Left renal cortex interstitium (tissue), 4 donors: ENCODE data around the gene PRG2. TPM values are rescaled to one million over a fixed set of nuclear protein-coding genes. Genes with fewer than 3 reads are reported as not detected.
"Not testable (repeated sequence)": the region's sequence is repeated elsewhere in the genome, so short reads cannot be mapped to it uniquely, and the experiment has no call there.

Experiments used
- DNase-seq, 4 donors: peaks; one replicate each; pipeline ENCODE4 v3.0.0-alpha.2; 2013; ENCODE audit warnings: low read depth in 4 of 4, low spot score in 2 of 4, missing footprints in 1 of 4
- polyA plus RNA-seq, 4 donors: library from polyadenylated mRNA; unstranded; fragments of 120-200 nt; gene quantifications; one replicate each; pipeline ENCODE4 v1.2.1, GENCODE V29; 2013; ENCODE audit not compliant: insufficient read length in 4 of 4

The PRG2 gene
- polyA plus RNA-seq, 4 donors = 0.22 to 3.1 (median 1.1) TPM

- no peak for DNase-seq
Observed at GRCh38 chr11:57370251-57370650, 20.2 kb downstream of the PRG2 start.

DNA sequence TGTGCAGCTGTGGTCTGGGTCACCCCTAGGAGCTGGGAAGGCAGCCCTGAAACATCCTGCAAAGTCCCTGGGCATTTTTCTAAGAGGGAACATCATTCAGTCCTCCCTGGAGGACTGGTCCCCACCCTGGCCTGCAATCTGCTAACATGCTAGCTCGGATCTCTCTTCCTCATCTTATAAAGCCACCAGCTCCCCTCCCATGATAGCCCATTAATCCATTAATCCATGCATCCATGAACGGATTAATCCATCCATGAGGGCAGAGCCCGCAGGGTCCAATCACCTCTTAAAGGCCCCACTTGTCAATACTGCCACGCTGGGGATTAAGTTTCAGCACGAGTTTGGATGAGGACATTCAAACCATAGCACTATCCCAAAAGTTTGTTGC lies 21.6 kb downstream of the PRG2 start:
- DNase-seq = no peak

- no peak for DNase-seq
Observed at GRCh38 chr11:57368106-57368844, 22.2 kb downstream of the PRG2 start.

DNA sequence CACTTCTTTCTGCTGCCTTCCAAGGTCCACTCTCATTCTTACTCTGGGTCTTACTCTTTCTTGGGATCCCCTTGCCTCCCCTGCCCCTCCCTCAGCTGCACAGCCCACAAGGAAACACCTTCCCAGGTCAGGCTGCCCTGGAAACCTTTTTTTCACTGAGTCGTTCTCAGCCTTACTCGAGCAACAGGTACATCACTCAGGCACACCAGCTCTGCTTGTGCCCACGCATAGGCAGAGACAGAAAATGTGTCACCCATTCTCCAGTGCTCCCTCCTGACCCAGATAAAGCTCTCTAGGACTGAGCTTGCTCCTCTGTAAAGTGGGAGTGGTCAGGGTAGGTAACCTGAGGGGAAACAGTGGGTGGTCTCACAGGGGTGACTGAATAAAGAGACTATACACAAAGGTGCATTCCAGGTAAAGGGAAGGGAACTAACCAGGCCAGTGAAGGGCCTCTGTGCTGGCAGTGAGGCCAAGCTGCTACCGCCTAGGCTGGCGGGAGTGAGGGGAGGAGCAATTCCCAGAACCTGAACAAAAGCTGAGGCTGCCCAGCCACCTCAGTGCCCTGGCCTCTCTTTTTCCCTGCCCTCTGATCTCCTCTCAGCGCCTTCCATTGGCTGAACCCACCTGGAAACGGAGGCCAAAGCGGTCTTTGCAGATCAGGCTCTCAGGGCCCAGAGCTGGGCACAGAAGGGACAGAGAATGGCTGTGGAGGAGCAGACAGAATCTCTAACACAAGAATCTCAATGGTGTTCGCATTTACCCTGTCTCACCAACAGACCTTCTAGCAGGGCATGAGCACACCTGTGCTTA lies 25.4 kb downstream of the PRG2 start:
- no peak for DNase-seq

DNA sequence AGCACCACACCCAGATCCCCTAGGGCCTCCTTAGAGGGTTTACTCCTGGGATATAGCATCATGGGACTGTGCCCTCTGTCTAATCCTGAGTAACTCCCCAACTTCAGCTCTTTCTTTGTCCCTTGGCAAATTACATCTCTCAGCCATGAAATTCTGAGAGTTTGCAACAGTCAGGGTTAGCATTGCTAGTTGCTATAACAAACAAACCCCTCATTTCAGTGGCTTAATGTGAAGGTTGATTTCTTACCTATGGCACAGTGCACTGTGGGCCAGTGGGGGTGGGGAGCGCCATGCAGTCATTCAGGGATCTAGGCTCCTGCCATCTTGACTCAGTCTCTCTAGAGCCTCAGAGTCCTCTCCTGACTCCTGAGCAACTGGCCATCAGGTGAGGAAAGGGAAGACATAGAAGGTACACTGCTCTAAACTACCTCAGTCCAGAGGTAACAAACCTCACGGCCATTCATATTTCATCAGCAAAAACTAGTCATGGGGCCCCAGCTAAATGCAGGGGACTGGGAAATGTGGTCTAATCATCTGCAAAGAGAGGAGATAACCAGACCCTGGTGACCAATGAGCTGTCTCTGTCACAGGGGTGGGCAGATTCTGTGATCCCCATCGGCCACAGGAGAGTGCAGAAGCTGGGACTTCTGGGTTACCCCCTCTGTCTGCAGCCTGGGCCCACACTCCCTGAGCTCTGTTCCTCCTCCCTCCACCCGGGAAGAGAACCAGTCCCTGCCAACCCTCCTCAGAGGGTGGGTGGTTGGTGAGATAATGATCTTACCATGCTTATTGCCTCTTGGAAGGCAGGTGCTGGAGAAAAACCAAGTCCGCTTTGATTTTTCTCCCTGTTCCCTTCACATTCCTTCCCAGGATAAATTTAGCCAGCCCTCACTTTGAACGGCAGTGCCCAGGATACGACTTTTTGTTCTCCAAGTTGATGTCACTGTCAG lies 27.0 kb downstream of the PRG2 start:
- DNase-seq = no peak

DNA sequence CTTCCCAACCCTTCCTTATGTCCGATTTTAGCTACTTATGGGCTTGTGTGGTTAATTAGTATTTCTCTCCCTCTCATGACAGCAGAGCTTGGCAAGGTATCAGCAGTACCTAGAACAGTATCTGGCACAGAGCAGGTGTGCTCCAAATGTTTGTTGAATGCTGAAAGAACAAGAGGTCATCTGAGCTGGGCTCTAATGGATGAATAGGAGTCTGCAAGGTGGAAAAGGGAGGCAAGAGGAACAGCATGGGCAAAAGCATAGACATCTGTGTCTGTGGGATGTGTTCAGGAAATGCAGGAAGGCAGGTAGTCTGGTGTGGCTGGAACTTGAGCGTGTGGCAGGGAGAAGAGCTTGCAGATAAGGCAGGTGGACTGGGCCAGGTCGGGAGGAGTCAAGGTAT lies 28.5 kb downstream of the PRG2 start:
- DNase-seq = no peak

- not testable (repeated sequence) for DNase-seq
Observed at GRCh38 chr11:57361420-57361819, 29.0 kb downstream of the PRG2 start.

DNA sequence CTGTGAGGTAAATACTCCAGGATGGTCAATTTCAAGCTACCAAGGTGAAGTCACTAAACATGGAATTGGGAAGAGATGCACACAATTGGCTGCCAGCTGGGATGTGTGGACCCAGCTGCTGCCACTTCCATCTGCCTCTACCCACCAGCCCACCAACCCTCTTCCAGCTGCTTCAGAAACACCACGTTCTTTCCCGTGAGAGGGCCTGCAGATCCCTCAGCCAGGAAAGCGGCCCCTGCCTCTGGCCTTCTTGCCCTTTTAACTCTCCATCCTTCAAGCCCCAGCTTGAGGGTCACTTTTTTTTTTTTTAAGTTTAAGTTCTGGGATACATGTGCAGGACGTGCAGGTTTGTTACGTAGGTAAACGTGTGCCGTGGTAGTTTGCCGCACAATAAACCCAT lies 29.5 kb downstream of the PRG2 start:
- DNase-seq = no peak

DNA sequence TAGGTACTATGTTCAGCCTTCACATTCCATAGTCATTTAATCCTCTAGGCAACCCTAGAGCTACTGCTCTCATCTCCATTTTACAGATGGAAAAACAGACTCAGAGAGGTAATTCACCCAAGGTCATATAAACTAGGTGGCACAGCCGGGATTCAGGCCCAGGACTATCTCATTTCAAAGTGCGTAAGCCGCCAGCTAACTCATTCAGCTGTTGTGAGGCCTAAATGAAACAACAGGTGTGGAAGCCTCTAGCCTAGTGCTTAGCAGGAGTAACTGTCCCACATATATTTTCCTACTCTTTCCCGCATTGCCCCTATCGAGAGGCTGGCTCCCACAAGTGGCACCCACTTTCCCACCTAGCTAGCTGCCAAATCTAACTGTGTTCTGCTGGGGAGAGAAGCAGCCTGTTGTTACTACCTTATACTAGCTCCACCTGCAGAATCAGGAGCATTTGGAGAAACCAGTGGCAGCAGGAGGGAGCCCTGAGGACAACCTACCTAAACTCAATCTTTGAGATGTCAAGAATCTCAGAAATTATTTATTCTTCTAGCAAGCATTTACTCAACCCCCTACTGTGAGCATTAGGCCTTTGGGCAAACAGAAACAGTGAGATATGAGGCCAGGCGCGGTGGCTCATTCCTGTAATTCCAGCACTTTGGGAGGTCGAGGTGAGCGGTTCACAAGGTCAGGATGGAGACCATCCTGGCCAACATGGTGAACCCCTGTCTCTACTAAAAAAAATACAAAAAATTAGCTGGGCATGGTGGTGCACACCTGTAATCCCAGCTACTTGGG lies 30.4 kb downstream of the PRG2 start:
- no peak for DNase-seq

DNA sequence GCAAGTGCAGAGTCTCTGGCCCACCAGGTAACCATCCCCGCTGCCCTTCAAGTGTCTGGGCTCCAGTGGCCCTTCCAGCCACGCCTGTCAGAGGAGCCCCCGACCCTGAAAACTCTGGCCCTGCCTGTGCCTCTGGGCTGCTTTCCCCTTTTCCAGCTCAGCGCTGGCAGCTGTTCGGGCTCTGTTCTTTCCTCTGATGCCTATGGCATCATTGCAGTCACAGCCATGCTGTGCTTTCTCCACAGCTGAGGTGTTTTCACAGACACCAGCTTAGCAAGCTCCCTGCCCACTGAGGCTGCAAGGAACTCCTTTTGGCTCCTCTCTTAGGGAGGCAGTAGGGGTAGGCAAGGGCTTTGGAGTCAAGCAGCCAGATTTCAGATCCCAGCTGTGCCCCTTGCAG lies 31.1 kb downstream of the PRG2 start:
- DNase-seq = no peak

GRCh38 chr11:57358991-57359390 lies 31.5 kb downstream of the PRG2 start:
- DNase-seq = no peak

DNA sequence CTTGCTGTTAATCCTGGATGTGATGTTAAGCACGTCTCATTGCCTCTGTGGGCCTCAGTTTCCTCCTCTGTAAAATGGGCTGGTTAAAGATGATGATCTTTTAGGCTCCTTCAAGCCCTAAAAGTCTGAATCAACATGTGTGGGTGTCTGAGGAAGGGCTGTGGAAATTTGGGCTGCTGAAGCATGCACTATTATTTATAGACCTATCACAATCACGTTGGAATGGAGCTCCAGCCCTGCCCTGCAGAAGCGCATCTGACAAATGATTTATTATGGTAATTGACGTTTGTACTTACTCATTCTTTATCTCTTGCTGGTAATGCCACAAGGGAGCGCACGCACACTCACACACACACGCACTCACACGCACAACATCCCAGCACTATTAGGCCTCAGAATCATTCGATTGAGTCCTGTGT lies 31.9 kb downstream of the PRG2 start:
- no peak for DNase-seq

DNA sequence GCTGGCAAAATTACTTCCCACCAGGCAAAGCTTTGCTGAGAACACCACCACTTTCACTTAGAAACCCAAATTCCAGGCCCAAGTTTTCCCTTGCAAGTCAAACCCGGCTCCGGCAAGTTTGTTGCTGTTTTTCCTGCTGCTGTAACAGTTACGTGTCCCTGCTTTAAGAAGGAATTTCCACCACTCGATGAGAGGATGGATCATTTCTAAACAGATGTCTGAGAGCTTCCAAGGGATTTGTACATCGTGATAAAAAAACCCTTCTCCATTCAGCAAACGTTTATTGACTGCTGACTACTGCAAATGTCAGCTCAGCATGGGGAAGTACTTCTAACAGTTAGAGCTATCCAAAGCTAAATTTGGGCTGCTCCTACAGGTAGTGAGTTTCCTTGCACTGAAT lies 32.6 kb downstream of the PRG2 start:
- DNase-seq = no peak

DNA sequence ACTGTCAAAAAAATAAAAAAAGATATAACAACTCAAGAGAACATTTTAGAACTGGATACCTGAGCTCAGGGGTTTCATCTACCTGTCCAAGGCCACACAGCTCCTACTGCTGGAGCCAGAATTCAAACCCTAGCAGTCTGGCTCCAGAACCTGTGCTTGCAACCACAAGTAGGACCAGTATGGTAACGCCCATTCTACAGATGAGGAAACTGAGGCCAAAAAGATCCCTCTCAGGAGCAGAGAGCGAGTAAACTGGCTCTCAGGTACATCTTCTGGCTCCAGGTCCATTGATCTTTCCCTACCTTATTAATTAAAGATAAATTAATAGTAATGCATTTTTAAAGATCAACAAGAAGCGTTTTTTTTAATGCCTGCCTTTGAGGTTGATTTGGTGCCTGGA lies 33.1 kb downstream of the PRG2 start:
- no peak for DNase-seq

DNA sequence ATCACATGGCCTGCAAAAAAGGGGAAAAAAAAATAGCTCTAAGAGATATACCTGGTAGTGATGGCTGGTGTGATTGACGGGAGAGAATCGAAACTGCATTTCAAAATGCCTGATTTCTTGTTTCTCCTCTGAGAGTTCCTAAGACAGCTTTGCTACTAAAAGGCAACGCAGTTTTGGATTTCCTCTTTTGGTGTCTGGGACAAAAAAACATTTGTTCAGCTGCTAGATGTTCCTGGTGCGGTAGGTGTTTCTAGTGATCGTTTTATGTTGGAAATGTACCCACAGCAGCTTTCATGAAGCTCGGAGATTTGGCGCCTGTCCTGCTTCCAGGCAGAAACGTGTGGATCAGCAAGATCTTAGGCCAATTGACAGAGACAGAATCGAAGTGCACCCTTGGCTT lies 34.2 kb downstream of the PRG2 start:
- no peak for DNase-seq

DNA sequence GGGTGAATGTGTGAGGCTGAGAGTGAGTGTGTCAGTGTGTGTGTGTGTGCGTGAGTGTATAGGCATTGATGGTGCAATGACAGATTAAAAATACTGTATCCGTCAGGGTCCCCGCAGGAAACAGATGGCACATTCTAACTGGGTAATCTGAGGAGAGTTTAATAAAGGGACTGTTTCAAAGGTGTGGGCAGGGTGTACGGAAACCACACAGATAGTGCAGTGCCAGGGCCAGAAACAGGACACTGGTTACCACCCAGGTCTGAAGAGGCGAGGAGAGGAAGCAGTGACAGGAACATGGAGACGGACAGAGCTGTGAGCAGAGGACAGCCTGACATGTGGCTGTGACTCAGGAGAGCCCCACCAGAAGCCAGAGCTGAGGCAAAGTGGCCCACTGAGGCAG lies 35.8 kb downstream of the PRG2 start:
- DNase-seq = no peak

DNA sequence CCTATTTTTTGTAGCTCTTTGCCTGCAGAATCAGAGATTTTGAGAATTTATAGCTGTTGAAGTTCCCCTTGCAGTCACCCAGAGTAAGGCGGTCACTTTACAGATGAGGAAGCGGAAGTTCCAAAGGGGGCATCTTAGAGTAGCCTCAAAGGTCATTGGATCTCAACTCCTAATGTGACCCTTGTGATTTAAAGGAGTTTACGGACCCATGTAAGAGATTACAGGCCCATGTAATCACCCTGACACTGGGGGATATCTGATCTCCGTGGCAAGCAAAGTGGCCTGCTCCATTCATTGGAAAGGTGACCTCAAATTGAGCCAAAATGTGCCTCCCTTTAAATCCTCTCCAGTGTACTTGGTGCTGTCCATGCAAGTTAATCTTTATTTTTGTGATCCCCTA lies 36.6 kb downstream of the PRG2 start:
- DNase-seq = no peak

DNA sequence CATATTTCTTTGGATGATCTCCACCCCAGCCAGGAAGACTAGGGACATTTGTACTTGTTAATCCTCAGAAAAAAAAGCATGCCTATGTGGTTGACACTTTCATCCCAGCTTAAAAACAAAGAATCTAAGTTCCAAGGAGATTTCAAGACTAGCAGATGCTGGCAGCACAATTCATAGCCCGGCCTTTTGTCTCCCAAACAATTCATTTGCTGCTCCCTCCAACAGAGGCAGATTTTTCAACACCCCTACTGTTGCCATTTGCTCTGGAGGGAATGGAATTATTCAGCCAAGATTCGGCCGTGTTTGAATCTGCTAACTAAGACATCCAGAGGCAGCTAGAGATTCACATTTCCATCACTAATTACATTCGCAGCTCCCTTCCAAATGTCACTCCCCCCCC lies 37.0 kb downstream of the PRG2 start:
- no peak for DNase-seq

DNA sequence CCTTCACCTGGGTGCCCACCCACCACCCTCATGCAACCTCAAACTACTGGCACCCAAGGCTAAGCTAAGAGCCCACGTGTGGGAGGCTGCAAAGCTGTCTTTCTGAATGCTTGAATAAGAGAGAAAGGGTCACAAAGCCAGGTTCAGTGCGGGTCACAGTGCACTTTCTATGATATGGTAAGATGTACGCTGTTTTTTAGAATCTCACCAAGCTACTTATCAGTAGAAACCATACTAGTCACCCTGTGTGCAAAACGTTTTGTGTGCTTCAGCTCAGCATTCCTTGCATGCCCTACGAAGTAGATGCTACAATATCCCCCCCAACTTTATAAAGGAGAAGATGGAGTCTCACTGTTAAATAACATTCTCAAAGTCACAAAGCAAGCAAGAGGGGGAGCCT lies 37.4 kb downstream of the PRG2 start:
- DNase-seq = no peak
